Subcutaneous abdominal adipose tissue (tissue), 5 donors: Measurements from ENCODE around the gene IPO13.

ENCODE experiments used
- H3K27ac ChIP-seq: one replicate; pipeline ENCODE4 v1.7.0; 2013; ENCODE audit warnings: low read depth, mild to moderate bottlenecking, inconsistent platforms, low read length, moderate library complexity
- H3K27me3 ChIP-seq, 5 donors: one replicate each; pipeline ENCODE4 v1.7.0; 2013; ENCODE audit warnings: low read length in 5 of 5, inconsistent platforms in 1 of 5; ENCODE audit not compliant: control insufficient read depth in 5 of 5, insufficient read depth in 4 of 5
- H3K36me3 ChIP-seq, 5 donors: one replicate each; pipeline ENCODE4 v1.7.0; 2013; ENCODE audit warnings: low read length in 5 of 5; ENCODE audit not compliant: control insufficient read depth in 5 of 5, insufficient read depth in 5 of 5
- H3K4me1 ChIP-seq, 5 donors: one replicate each; pipeline ENCODE4 v1.7.0; 2013; ENCODE audit warnings: low read length in 5 of 5, mild to moderate bottlenecking in 3 of 5, moderate library complexity in 1 of 5; ENCODE audit not compliant: control insufficient read depth in 5 of 5, insufficient read depth in 5 of 5
- H3K4me3 ChIP-seq, 5 donors: one replicate each; pipeline ENCODE4 v1.7.0; 2013; ENCODE audit warnings: low read length in 5 of 5, low read depth in 1 of 5
- H3K9ac ChIP-seq, 5 donors: one replicate each; pipeline ENCODE4 v1.7.0; 2013; ENCODE audit warnings: low read length in 5 of 5, mild to moderate bottlenecking in 4 of 5, moderate library complexity in 3 of 5
- H3K9me3 ChIP-seq, 5 donors: one replicate each; pipeline ENCODE4 v1.7.0; 2013; ENCODE audit warnings: low read length in 5 of 5; ENCODE audit not compliant: control insufficient read depth in 5 of 5
- donor health status: healthy.
- donor health status: healthy.
- donor health status: healthy.
- donor health status: healthy.
- donor health status: healthy.

Gene IPO13

GRCh38 chr1:43946236-43947060 lies at the start of gene IPO13:
Gene IPO13, plus strand, starts transcription at chr1:43946950. Its CDS starts 651 bp downstream, at chr1:43947601.
- Histone ChIP-seq H3K4me1 (peaks cover 4 to 33% (median 31%) of the 10 kb centered on the region in 5 donors), H3K27me3 (no peaks in the 10 kb centered on the region), H3K9me3 (no peaks in the 10 kb centered on the region), H3K4me3 (peak within 1 kb of the TSS; percentile 90 to 98 (median 93)), H3K9ac (peak within 1 kb of the TSS; percentile 89 to 100 (median 96)), H3K27ac (peak within 1 kb of the TSS; percentile 98), H3K36me3 (peaks cover 7 to 17% (median 12%) of the 10 kb centered on the region in 5 donors)

GRCh38 chr1:43898981-43899380 lies 47.8 kb upstream of the IPO13 start:
- H3K36me3 ChIP-seq = peaks cover 2 to 84% (median 41%) of the 10 kb centered on the region in 5 donors
- no peaks in the 10 kb centered on the region for H3K9me3 ChIP-seq

GRCh38 chr1:43900386-43900785 lies 46.4 kb upstream of the IPO13 start:
- H3K27ac ChIP-seq = no peak overlapping the region

More at GRCh38 chr1:43898981-43899380, 47.8 kb upstream of the IPO13 start:
- Histone ChIP-seq H3K4me1 (no peaks in the 10 kb centered on the region), H3K27ac (no peak overlapping the region), H3K4me3 (no peak overlapping the region), H3K9ac (no peak overlapping the region), H3K27me3 (no peaks in the 10 kb centered on the region)

GRCh38 chr1:43901196-43901961 lies 45.4 kb upstream of the IPO13 start:
- peaks cover 0 to 61% (median 32%) of the 10 kb centered on the region in 5 donors for H3K36me3 ChIP-seq
- H3K4me1 ChIP-seq = no peaks in the 10 kb centered on the region
- no peak overlapping the region for H3K4me3 ChIP-seq
- no peak overlapping the region for H3K27ac ChIP-seq
- H3K27me3 ChIP-seq = no peaks in the 10 kb centered on the region
- no peaks in the 10 kb centered on the region for H3K9me3 ChIP-seq
- no peak overlapping the region for H3K9ac ChIP-seq

More at GRCh38 chr1:43900386-43900785, 46.4 kb upstream of the IPO13 start:
- Histone ChIP-seq H3K4me3 (no peak overlapping the region), H3K36me3 (peaks cover 2 to 70% (median 33%) of the 10 kb centered on the region in 5 donors), H3K9me3 (no peaks in the 10 kb centered on the region), H3K9ac (no peak overlapping the region), H3K4me1 (no peaks in the 10 kb centered on the region), H3K27me3 (no peaks in the 10 kb centered on the region)

GRCh38 chr1:43902058-43902831 lies 44.5 kb upstream of the IPO13 start:
- H3K27me3 ChIP-seq = no peaks in the 10 kb centered on the region
- H3K4me3 ChIP-seq = no peak overlapping the region
- H3K36me3 ChIP-seq = peaks cover 0 to 60% (median 31%) of the 10 kb centered on the region in 5 donors
- no peaks in the 10 kb centered on the region for H3K9me3 ChIP-seq
- H3K27ac ChIP-seq = no peak overlapping the region
- no peak overlapping the region for H3K9ac ChIP-seq
- no peaks in the 10 kb centered on the region for H3K4me1 ChIP-seq

GRCh38 chr1:43904660-43905551 lies 41.8 kb upstream of the IPO13 start:
- H3K4me3 ChIP-seq = no peak overlapping the region

GRCh38 chr1:43908226-43908625 lies 38.5 kb upstream of the IPO13 start:
- Histone ChIP-seq H3K9ac (no peak overlapping the region), H3K27ac (no peak overlapping the region), H3K9me3 (no peaks in the 10 kb centered on the region), H3K36me3 (peaks cover 0 to 31% (median 18%) of the 10 kb centered on the region in 5 donors), H3K4me1 (no peaks in the 10 kb centered on the region), H3K4me3 (no peak overlapping the region), H3K27me3 (no peaks in the 10 kb centered on the region)

More at GRCh38 chr1:43904660-43905551, 41.8 kb upstream of the IPO13 start:
- Histone ChIP-seq H3K9ac (no peak overlapping the region), H3K27ac (no peak overlapping the region), H3K9me3 (no peaks in the 10 kb centered on the region), H3K4me1 (no peaks in the 10 kb centered on the region), H3K36me3 (peaks cover 0 to 52% (median 18%) of the 10 kb centered on the region in 5 donors), H3K27me3 (no peaks in the 10 kb centered on the region)

GRCh38 chr1:43908858-43909257 lies 37.9 kb upstream of the IPO13 start:
- no peak overlapping the region for H3K27ac ChIP-seq

GRCh38 chr1:43910343-43910742 lies 36.4 kb upstream of the IPO13 start:
- Histone ChIP-seq H3K27me3 (no peaks in the 10 kb centered on the region), H3K9ac (no peak overlapping the region), H3K4me1 (peaks cover 0 to 7% (median 0%) of the 10 kb centered on the region in 5 donors), H3K9me3 (no peaks in the 10 kb centered on the region), H3K36me3 (peaks cover 0 to 35% (median 18%) of the 10 kb centered on the region in 5 donors), H3K27ac (no peak overlapping the region), H3K4me3 (no peak overlapping the region)

More at GRCh38 chr1:43908858-43909257, 37.9 kb upstream of the IPO13 start:
- no peaks in the 10 kb centered on the region for H3K9me3 ChIP-seq
- no peak overlapping the region for H3K9ac ChIP-seq
- H3K27me3 ChIP-seq = no peaks in the 10 kb centered on the region
- H3K4me3 ChIP-seq = no peak overlapping the region
- H3K36me3 ChIP-seq = peaks cover 0 to 35% (median 18%) of the 10 kb centered on the region in 5 donors
- no peaks in the 10 kb centered on the region for H3K4me1 ChIP-seq
